HG03457 (cell line): ENCODE results near the gene LOXL4.

ENCODE experiments used
- ATAC-seq: cut with Tn5 transposase; IDR thresholded peaks from one replicate; pipeline ENCODE4 v1.9.1; 2021; ENCODE audit warnings: moderate number of reproducible peaks; ENCODE audit not compliant: unreplicated experiment

Gene LOXL4

DNA sequence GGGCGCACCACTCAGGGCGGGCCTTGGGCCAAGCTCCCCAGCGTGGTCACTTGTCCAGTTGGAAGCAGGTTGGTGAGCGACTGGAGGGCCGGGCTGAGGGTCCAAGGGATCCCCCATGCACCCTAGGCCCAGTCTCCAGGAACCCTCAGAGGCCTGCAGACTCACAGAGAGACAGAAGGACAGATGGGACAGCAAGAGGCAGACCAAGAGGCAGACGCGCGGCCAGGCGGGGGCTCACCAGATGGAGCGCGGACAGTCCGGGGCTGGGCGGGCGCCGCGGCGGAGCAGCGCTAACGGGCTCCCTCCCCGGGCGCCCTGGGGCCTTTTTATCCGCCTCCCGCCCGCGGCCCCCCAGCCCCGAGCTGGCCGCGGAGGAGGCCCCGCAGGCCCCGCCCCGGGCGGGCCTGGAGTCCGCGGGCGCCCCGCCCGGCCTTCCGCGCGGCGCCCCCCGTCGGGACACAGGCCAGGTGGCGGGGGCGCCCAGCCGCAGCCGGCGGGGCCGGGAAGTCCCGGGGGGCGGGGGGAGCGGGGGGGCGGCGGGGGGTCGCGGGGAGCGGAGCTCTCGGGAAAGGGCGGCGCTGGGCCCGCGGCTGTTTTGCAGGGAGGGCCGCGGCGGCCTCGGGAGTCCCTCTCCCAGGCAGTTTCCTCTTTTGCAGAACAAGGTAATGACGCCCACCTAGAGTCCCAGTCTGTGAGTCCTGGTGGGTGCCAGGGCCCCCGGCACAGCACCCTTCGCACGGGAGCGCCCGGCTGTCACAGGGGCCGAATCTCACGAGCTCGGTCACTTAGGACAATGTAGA lies at the start of gene LOXL4:
Gene LOXL4, minus strand, starts transcription at position 301 of the 800 bp plus-strand sequence. CDS start 5,175 bp downstream, outside the sequence.
- no peak for ATAC-seq

GRCh38 chr10:98316661-98317060 lies 48.7 kb upstream of the LOXL4 start:
- no peak for ATAC-seq

- no peak for ATAC-seq
Measured at GRCh38 chr10:98316170-98316569, 48.2 kb upstream of the LOXL4 start.

- ATAC-seq, result no peak
Measured at GRCh38 chr10:98314532-98315284, 46.7 kb upstream of the LOXL4 start.

DNA sequence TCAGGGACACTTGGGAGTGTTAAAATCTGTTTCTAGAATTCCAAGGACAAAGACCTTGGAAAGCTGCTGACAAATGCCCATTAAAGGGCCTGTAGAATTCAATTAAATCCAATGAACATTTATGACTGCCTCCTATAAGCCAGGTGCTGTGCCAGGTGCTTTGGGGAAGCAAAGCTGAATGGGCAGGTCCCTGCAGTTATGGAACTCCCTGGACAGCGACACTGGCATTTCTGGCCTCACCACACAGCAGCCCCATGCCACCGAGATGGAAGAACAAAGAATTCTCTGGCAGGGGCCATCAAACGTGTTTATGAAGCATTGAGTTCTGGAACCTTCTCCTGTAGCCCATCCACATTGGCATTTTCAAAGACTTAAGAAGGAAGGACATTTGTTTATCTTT lies 45.6 kb upstream of the LOXL4 start:
- no peak for ATAC-seq

DNA sequence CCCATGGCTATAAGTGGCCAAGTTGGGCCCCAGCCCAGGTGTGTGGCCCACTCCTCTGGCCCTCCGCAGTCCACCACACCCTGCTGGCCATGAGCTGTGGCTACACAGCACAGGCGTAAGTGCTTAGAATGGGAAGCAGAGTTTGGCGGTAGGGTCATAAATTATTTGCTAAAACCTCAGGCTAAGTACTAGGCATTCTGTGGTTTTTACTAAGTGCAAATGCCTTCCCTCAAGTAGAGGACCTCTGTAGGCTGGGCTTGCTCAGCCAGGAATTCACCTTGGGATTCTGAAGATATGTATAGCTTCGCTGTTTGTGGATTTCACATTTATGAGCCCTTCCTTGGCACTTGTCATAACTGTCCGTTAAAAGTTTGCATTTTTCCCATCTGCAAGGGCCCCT lies 44.8 kb upstream of the LOXL4 start:
- no peak for ATAC-seq

DNA sequence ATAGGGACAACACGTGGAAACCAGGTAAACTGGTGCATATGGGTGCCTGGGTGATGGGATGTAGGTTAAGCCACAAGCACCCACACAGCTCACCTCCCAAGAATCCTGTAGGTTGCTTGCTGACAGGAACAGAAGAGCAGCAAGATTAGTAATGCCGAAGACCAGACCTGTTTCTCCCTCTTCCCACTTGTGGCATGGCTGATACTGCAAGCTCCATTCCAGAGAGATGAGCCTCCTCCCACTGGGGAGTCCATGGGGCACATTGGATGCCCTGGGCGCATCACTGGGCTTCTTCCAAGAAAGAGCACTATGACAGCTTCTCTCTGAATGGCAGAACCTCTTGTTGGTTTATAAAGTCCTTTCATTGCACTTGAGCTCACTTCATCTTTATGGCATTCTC lies 44.4 kb upstream of the LOXL4 start:
- no peak for ATAC-seq

- no peak for ATAC-seq
Measured at GRCh38 chr10:98310701-98311100, 42.7 kb upstream of the LOXL4 start.

- no peak for ATAC-seq
Measured at GRCh38 chr10:98309366-98310355, 41.7 kb upstream of the LOXL4 start.

- no peak for ATAC-seq
Measured at GRCh38 chr10:98308669-98309365, 40.8 kb upstream of the LOXL4 start.

GRCh38 chr10:98307916-98308541 lies 40.0 kb upstream of the LOXL4 start:
- ATAC-seq, result no peak

GRCh38 chr10:98306501-98306900 lies 38.5 kb upstream of the LOXL4 start:
- ATAC-seq, result no peak

DNA sequence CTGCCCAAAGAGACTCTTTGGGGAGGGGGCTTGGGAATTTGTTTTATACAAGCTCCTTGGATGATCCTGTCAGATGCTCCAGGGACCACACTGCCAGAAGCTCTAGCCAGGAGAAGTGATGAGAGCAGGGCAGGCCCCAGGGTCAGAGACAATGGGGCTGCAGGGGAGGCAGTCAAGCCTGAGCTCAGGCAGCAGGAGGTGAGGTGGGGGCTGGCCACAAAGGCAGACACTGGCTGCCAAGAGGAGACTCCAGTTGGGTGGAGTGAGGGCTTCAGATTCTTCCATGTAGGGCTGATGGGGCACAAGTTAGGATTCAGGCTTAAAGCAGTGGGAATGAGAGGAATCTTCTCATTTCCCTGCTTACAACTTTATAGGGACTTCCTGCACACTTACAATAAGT lies 35.6 kb upstream of the LOXL4 start:
- no peak for ATAC-seq

- ATAC-seq, result no peak
Measured at GRCh38 chr10:98302741-98303365, 34.9 kb upstream of the LOXL4 start.

DNA sequence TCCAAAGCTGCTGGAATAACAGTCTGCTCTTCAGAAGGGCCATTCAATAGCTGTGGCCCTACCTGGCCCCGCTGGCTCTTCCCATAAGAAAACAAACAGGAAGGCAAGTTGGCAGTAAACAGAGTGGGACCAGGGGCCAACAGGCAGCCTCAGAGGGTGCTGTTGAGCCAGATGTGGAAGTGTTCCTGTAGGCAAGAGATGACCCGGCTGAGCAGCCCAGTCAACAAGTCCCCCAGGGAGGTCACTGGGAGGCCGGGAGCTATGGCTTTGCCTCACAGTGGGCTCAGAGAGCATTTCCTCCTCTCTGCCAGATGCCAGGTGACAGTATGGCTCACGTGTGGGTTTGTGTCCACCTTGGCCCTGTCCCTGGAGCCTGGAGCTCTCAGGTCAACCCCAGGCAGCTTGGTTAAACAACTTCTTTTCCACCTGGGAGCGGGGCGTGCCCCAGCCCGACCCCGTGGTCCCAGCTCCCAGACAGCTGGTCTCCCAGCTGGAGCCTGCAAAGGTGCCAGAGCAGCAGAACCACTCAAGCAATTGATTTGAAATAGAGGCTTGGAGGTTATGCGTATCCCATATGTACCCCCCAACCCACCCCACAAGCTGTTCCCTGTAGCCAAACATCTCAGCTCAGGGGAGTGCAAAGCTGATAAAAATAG lies 33.8 kb upstream of the LOXL4 start:
- no peak for ATAC-seq

DNA sequence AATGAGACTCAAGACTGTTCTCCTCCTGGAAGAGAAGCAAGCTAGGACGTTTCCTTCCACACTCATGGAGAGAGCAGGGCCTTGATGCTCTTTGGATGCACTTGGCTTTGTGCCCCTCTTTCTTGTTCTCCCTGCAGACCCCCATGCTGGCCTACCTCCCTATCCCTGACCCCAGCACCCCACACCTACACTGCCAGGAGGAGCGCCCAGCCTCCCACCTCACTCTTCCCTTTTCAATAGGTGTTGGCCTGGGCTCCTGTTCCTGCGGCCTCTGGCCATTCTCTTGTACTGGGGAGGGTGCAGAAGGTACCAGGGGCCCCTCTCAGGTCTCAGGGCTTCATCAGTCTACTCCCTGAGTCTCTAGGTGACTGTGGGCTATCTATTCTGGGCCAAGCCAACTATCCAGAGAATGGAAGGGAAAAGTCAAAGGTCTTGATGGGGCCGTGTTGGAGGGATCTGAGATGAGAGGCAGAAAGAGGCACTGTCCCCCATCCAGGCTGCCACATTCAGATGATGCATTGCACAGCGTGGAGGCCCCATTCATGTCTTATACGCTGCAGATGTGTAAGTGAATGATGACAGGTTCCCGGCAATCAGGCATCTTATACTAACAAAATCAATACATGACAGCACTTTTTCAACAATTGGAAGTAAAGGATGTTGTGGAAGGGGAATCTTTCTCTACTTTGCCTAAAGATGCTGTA lies 32.7 kb upstream of the LOXL4 start:
- ATAC-seq, result no peak

- no peak for ATAC-seq
Measured at GRCh38 chr10:98299341-98299740, 31.3 kb upstream of the LOXL4 start.

- no peak for ATAC-seq
Measured at GRCh38 chr10:98296524-98296923, 28.5 kb upstream of the LOXL4 start.
